ENCODE results near the gene MAT2B. TPM values are rescaled to one million over a fixed set of nuclear protein-coding genes. Genes with fewer than 3 reads are reported as not detected.
A peak's percentile ranks its signal among the peaks of the same experiment; 100 is the strongest.

The MAT2B gene
- polyA plus RNA-seq, 3 donors, result 34.8 to 165 (median 142) TPM

GRCh38 chr5:163512526-163512925 lies 7.1 kb downstream of the MAT2B start:
- peaks cover 59% of the 10 kb centered on the region in 2 donors for H3K36me3 ChIP-seq (replicated peaks in 1 of 2; ENCODE audit: control insufficient read depth in 1 of 2, insufficient read depth in 2 of 2, low read length in 2 of 2)
- Mint-ChIP-seq H3K27me3 (ENCODE audit: low read depth in 3 of 3) (no peaks in the 10 kb centered on the region), H3K4me1 (peaks cover 28% of the 10 kb centered on the region), H3K27ac (peak overlapping the region in 6 of 7 donors; percentile 12 to 76 (median 59)), H3K36me3 (peaks cover 50 to 52% of the 10 kb centered on the region in 2 donors), H3K9me3 (no peaks in the 10 kb centered on the region), H3K4me3 (no peak overlapping the region)
- peak overlapping the region in 1 of 2 donors; percentile 40 for H3K27ac ChIP-seq (ENCODE audit: low read depth in 1 of 2, low read length in 2 of 2)
- peaks cover 88% of the 10 kb centered on the region for H4K20me1 ChIP-seq (ENCODE audit: insufficient read depth, low read length)
- no peak overlapping the region for H2AFZ ChIP-seq (ENCODE audit: insufficient read depth, low read depth, low read length, poor library complexity, severe bottlenecking)
- 43% methylated on average over 1 of the region's 5 CpGs for WGBS (ENCODE audit: insufficient coverage)
- intact Hi-C loops (cut with micrococcal nuclease), result no loop called here
- H3K4me1 ChIP-seq (ENCODE audit: control insufficient read depth in 1 of 2, insufficient read depth in 2 of 2, low read length in 2 of 2), result peaks cover 9 to 23% of the 10 kb centered on the region in 2 donors
- H3K4me2 ChIP-seq (replicated peaks; ENCODE audit: extremely low read depth, low read length, poor library complexity, severe bottlenecking), result no peak overlapping the region
- no peak overlapping the region for H3K4me3 ChIP-seq (replicated peaks in 1 of 3; ENCODE audit: low read depth in 2 of 3, low read length in 3 of 3)
- H3K79me2 ChIP-seq (ENCODE audit: insufficient read depth, low read length), result peaks cover 56% of the 10 kb centered on the region
- no peaks in the 10 kb centered on the region for H3K27me3 ChIP-seq (ENCODE audit: control insufficient read depth in 2 of 2, insufficient read depth in 2 of 2, low read length in 2 of 2)
- TF ChIP-seq, protein P1, sequence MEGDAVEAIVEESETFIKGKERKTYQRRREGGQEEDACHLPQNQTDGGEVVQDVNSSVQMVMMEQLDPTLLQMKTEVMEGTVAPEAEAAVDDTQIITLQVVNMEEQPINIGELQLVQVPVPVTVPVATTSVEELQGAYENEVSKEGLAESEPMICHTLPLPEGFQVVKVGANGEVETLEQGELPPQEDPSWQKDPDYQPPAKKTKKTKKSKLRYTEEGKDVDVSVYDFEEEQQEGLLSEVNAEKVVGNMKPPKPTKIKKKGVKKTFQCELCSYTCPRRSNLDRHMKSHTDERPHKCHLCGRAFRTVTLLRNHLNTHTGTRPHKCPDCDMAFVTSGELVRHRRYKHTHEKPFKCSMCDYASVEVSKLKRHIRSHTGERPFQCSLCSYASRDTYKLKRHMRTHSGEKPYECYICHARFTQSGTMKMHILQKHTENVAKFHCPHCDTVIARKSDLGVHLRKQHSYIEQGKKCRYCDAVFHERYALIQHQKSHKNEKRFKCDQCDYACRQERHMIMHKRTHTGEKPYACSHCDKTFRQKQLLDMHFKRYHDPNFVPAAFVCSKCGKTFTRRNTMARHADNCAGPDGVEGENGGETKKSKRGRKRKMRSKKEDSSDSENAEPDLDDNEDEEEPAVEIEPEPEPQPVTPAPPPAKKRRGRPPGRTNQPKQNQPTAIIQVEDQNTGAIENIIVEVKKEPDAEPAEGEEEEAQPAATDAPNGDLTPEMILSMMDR (IDR thresholded peaks at IDR 0.05), result no peak
- no peak for DNase-seq
- no peak overlapping the region for H3K9ac ChIP-seq (ENCODE audit: insufficient read depth, low read length, poor library complexity, severe bottlenecking)
- H3K9me3 ChIP-seq (replicated peaks in 1 of 2; ENCODE audit: control insufficient read depth in 1 of 2, insufficient read depth in 1 of 2, low read length in 2 of 2), result no peaks in the 10 kb centered on the region

- Mint-ChIP-seq H3K4me1 (no peaks in the 10 kb centered on the region), H3K9me3 (peaks cover 0 to 12% (median 9%) of the 10 kb centered on the region in 7 donors), H3K4me3 (no peak overlapping the region), H3K27ac (peak overlapping the region in 1 of 7 donors; percentile 54), H3K27me3 (ENCODE audit: low read depth in 3 of 3) (no peaks in the 10 kb centered on the region), H3K36me3 (peaks cover 19 to 23% of the 10 kb centered on the region in 2 donors)
- TF ChIP-seq, protein P1 (IDR thresholded peaks at IDR 0.05), result no peak
- intact Hi-C loops (cut with micrococcal nuclease), result no loop called here
- Histone ChIP-seq H3K9me3 (replicated peaks in 1 of 2; ENCODE audit: control insufficient read depth in 1 of 2, insufficient read depth in 1 of 2, low read length in 2 of 2) (no peaks in the 10 kb centered on the region), H3K4me1 (ENCODE audit: control insufficient read depth in 1 of 2, insufficient read depth in 2 of 2, low read length in 2 of 2) (no peaks in the 10 kb centered on the region), H3K27me3 (ENCODE audit: control insufficient read depth in 2 of 2, insufficient read depth in 2 of 2, low read length in 2 of 2) (no peaks in the 10 kb centered on the region), H2AFZ (ENCODE audit: insufficient read depth, low read depth, low read length, poor library complexity, severe bottlenecking) (no peak overlapping the region), H3K4me3 (replicated peaks in 1 of 3; ENCODE audit: low read depth in 2 of 3, low read length in 3 of 3) (no peak overlapping the region), H3K79me2 (ENCODE audit: insufficient read depth, low read length) (no peaks in the 10 kb centered on the region), H3K27ac (ENCODE audit: low read depth in 1 of 2, low read length in 2 of 2) (no peak overlapping the region), H3K36me3 (replicated peaks in 1 of 2; ENCODE audit: control insufficient read depth in 1 of 2, insufficient read depth in 2 of 2, low read length in 2 of 2) (peaks cover 4 to 22% of the 10 kb centered on the region in 2 donors), H3K9ac (ENCODE audit: insufficient read depth, low read length, poor library complexity, severe bottlenecking) (no peak overlapping the region), H3K4me2 (replicated peaks; ENCODE audit: extremely low read depth, low read length, poor library complexity, severe bottlenecking) (no peak overlapping the region), H4K20me1 (ENCODE audit: insufficient read depth, low read length) (no peaks in the 10 kb centered on the region)
- WGBS (ENCODE audit: insufficient coverage), result no CpG with 5 or more reads among the region's 1 CpG
- DNase-seq, result no peak
Observed at GRCh38 chr5:163525096-163525495, 19.7 kb downstream of the MAT2B start.
